ENCODE results near the gene PSMD14.

Gene PSMD14

GRCh38 chr2:161432107-161432506 lies 123.9 kb downstream of the PSMD14 start:
- no peak overlapping the region for H3K27ac ChIP-seq
- DNase-seq (ENCODE audit: low read depth, low spot score), result no peak

- no peak for DNase-seq (ENCODE audit: low read depth, low spot score)
- no peak overlapping the region for H3K27ac ChIP-seq
Measured at GRCh38 chr2:161434118-161434517, 125.9 kb downstream of the PSMD14 start.

- DNase-seq (ENCODE audit: low read depth, low spot score), result peak; percentile 71
Measured at GRCh38 chr2:161436411-161436810, 128.2 kb downstream of the PSMD14 start.

GRCh38 chr2:161438598-161438997 lies 130.4 kb downstream of the PSMD14 start:
- no peak for DNase-seq (ENCODE audit: low read depth, low spot score)

More at GRCh38 chr2:161436411-161436810, 128.2 kb downstream of the PSMD14 start:
- no peak overlapping the region for H3K27ac ChIP-seq

GRCh38 chr2:161445097-161445496 lies 136.9 kb downstream of the PSMD14 start:
- no peak for DNase-seq (ENCODE audit: low read depth, low spot score)
- H3K27ac ChIP-seq, result no peak overlapping the region

More at GRCh38 chr2:161438598-161438997, 130.4 kb downstream of the PSMD14 start:
- no peak overlapping the region for H3K27ac ChIP-seq

GRCh38 chr2:161448431-161448830 lies 140.2 kb downstream of the PSMD14 start:
- DNase-seq (ENCODE audit: low read depth, low spot score), result no peak
- H3K27ac ChIP-seq, result no peak overlapping the region
